Sigmoid colon (tissue), 7 donors: ENCODE data around the gene MAL. TPM values are rescaled to one million over a fixed set of nuclear protein-coding genes. Genes with fewer than 3 reads are reported as not detected.

Experiments
- DNase-seq: peaks from one replicate; pipeline ENCODE4 v3.0.0-alpha.2; 2019
- H3K27ac ChIP-seq, 4 donors: fragments of 200-600 bp; sonication (generic); one replicate each; pipeline ENCODE4 v1.5.1; 2016 to 2019; ENCODE audit warnings: mild to moderate bottlenecking in 1 of 4
- H3K27me3 ChIP-seq, 3 donors: fragments of 200-600 bp; sonication (generic); one replicate each; pipeline ENCODE4 v1.5.1; 2019; ENCODE audit warnings: mild to moderate bottlenecking in 1 of 3
- H3K36me3 ChIP-seq, 4 donors: fragments of 200-600 bp; sonication (generic); one replicate each; pipeline ENCODE4 v1.5.1; 2016 to 2019
- H3K4me1 ChIP-seq, 4 donors: fragments of 200-600 bp; sonication (generic); one replicate each; pipeline ENCODE4 v1.5.1; 2017 to 2019
- H3K4me3 ChIP-seq, 4 donors: fragments of 200-600 bp; sonication (generic); one replicate each; pipeline ENCODE4 v1.5.1; 2017 to 2019; ENCODE audit warnings: mild to moderate bottlenecking in 2 of 4, moderate library complexity in 1 of 4
- H3K9me3 ChIP-seq, 4 donors: fragments of 200-600 bp in 3 of 4; sonication (generic) in 3 of 4; one replicate each; pipeline versions ENCODE4 v1.5.1 to v1.6.1; 2013 to 2019
- CTCF ChIP-seq, 4 experiments: fragments of 450-650 bp in 3 of 4; fragments of 200-600 bp in 1 of 4; IDR thresholded peaks; one replicate each; pipeline ENCODE4 v1.5.1; 2016 to 2019; ENCODE audit warnings: antibody characterized with exemption in 4 of 4, mild to moderate bottlenecking in 3 of 4, moderate library complexity in 2 of 4
- EP300 ChIP-seq, 4 donors: sonication (generic); formaldehyde crosslinking; IDR thresholded peaks; one replicate each; pipeline ENCODE4 v1.6.1; 2017; ENCODE audit warnings: antibody characterized with exemption in 4 of 4
- POLR2A ChIP-seq, 2 donors: fragments of 450-650 bp; IDR thresholded peaks; one replicate each; pipeline ENCODE4 v1.6.1; 2016; ENCODE audit warnings: antibody characterized with exemption in 2 of 2, mild to moderate bottlenecking in 2 of 2, moderate library complexity in 2 of 2
- POLR2AphosphoS5 ChIP-seq, 4 donors: sonication (generic); formaldehyde crosslinking; IDR thresholded peaks; one replicate each; pipeline ENCODE4 v1.6.1; 2017; ENCODE audit warnings: antibody characterized with exemption in 4 of 4
- WGBS, 2 donors: extraction: QIAGEN DNeasy Blood & Tissue Kit; methylation state at CpG; one replicate each; pipeline ENCODE4 v1.1.7; 2013; 5-methylcytosine and 5-hydroxymethylcytosine counted together
- intact Hi-C: fragments of 100-400 bp; cut with DNase I; formaldehyde crosslinking; loops from one replicate; pipeline ENCODE4 v1.15.1; 2023
- polyA plus RNA-seq, 3 donors: library from polyadenylated mRNA; stranded (reverse); fragments of 200-250 nt; gene quantifications; one replicate each; pipeline ENCODE4 v1.2.3, GENCODE V29; 2013
- total RNA-seq, 4 donors: library from RNA; depleted of rRNA; stranded (reverse); fragments of >200 nt; gene quantifications; one replicate each; pipeline ENCODE4 v1.1.0, GENCODE V29; 2016
- donor health status: healthy with polysubstance abuse.
- donor health status: Bipolar disorder and iron deficiency.
- donor health status: healthy.

MAL gene
- total and polyA plus RNA-seq, 7 donors: 0.69 to 28.9 (median 8.4) TPM

GRCh38 chr2:95069465-95069864 is 44.0 kb downstream of the MAL start:
- H3K4me3 ChIP-seq: no peak overlapping the region
- TF ChIP-seq EP300 (IDR thresholded peaks at IDR 0.05) (no peak), POLR2AphosphoS5 (IDR thresholded peaks at IDR 0.05) (no peak), POLR2A (IDR thresholded peaks at IDR 0.05) (no peak), CTCF (IDR thresholded peaks at IDR 0.05) (no peak)
- H3K27ac ChIP-seq: no peak overlapping the region
- DNase-seq: peak; percentile 40
- H3K9me3 ChIP-seq: no peaks in the 10 kb centered on the region
- intact Hi-C loops: no loop called here
- no peaks in the 10 kb centered on the region for H3K36me3 ChIP-seq
- H3K27me3 ChIP-seq: peaks cover 0 to 24% (median 12%) of the 10 kb centered on the region in 3 donors
- 59 to 74% methylated on average over 9 of the region's 9 CpGs for WGBS, 2 donors
- H3K4me1 ChIP-seq: no peaks in the 10 kb centered on the region

- no peak overlapping the region for H3K27ac ChIP-seq
- no peaks in the 10 kb centered on the region for H3K36me3 ChIP-seq
- 72 to 84% methylated on average over 4 of the region's 4 CpGs for WGBS, 2 donors
- H3K4me1 ChIP-seq: peaks cover 0 to 6% (median 5%) of the 10 kb centered on the region in 4 donors
- TF ChIP-seq POLR2AphosphoS5 (IDR thresholded peaks at IDR 0.05) (no peak), EP300 (IDR thresholded peaks at IDR 0.05) (no peak)
- no peak overlapping the region for H3K4me3 ChIP-seq
- intact Hi-C loops: no loop called here
- H3K9me3 ChIP-seq: no peaks in the 10 kb centered on the region
- no peak for DNase-seq
- H3K27me3 ChIP-seq: peaks cover 0 to 46% (median 26%) of the 10 kb centered on the region in 3 donors
Observed at GRCh38 chr2:95071856-95072255, 46.3 kb downstream of the MAL start.

- 73 to 86% methylated on average over 4 of the region's 4 CpGs for WGBS, 2 donors
- DNase-seq: no peak
- Histone ChIP-seq H3K27ac (no peak overlapping the region), H3K4me3 (no peak overlapping the region), H3K36me3 (no peaks in the 10 kb centered on the region), H3K4me1 (peaks cover 0 to 10% (median 9%) of the 10 kb centered on the region in 4 donors), H3K9me3 (no peaks in the 10 kb centered on the region), H3K27me3 (peaks cover 0 to 52% (median 31%) of the 10 kb centered on the region in 3 donors)
- intact Hi-C loops: no loop called here
- no peak for TF ChIP-seq EP300 (IDR thresholded peaks at IDR 0.05)
- no peak for TF ChIP-seq POLR2A (IDR thresholded peaks at IDR 0.05)
- no peak for TF ChIP-seq POLR2AphosphoS5 (IDR thresholded peaks at IDR 0.05)
- TF ChIP-seq CTCF (IDR thresholded peaks at IDR 0.05): no peak
Observed at GRCh38 chr2:95072424-95072823, 46.9 kb downstream of the MAL start.

GRCh38 chr2:95073856-95074662 is 48.6 kb downstream of the MAL start:
- Histone ChIP-seq H3K36me3 (no peaks in the 10 kb centered on the region), H3K9me3 (no peaks in the 10 kb centered on the region), H3K4me3 (no peak overlapping the region), H3K27ac (no peak overlapping the region), H3K4me1 (peaks cover 0 to 10% (median 9%) of the 10 kb centered on the region in 4 donors), H3K27me3 (peaks cover 0 to 59% (median 32%) of the 10 kb centered on the region in 3 donors)
- 72 to 83% methylated on average over 18 of the region's 18 CpGs for WGBS, 2 donors
- intact Hi-C loops: no loop called here
- DNase-seq: no peak
- no peak for TF ChIP-seq CTCF (IDR thresholded peaks at IDR 0.05)
- TF ChIP-seq POLR2AphosphoS5 (IDR thresholded peaks at IDR 0.05): no peak
- no peak for TF ChIP-seq EP300 (IDR thresholded peaks at IDR 0.05)
- no peak for TF ChIP-seq POLR2A (IDR thresholded peaks at IDR 0.05)

- WGBS, 2 donors: 56 to 78% methylated on average over 15 of the region's 15 CpGs
- TF ChIP-seq POLR2AphosphoS5 (IDR thresholded peaks at IDR 0.05): no peak
- no peak for TF ChIP-seq CTCF (IDR thresholded peaks at IDR 0.05)
- no peak for TF ChIP-seq POLR2A (IDR thresholded peaks at IDR 0.05)
- TF ChIP-seq EP300 (IDR thresholded peaks at IDR 0.05): no peak
- no peak overlapping the region for H3K4me3 ChIP-seq
- DNase-seq: no peak
- H3K9me3 ChIP-seq: no peaks in the 10 kb centered on the region
- peaks cover 0 to 60% (median 32%) of the 10 kb centered on the region in 3 donors for H3K27me3 ChIP-seq
- H3K36me3 ChIP-seq: no peaks in the 10 kb centered on the region
- H3K27ac ChIP-seq: no peak overlapping the region
- intact Hi-C loops: loop anchor here (5.0 kb wide), 1 partner anchor 53 kb away; no protein-coding TSS in a partner anchor
- H3K4me1 ChIP-seq: peaks cover 0 to 10% (median 9%) of the 10 kb centered on the region in 4 donors
Observed at GRCh38 chr2:95074663-95075439, 49.3 kb downstream of the MAL start.
